NCI-H1436 treated with DMSO at 0.1 percent for 48 hours (cell line): ENCODE data around the gene ADAR.

ENCODE experiments used
- DNase-seq: peaks from one replicate; lab custom pipeline; 2025; lab: John Stamatoyannopoulos, UW

Gene ADAR

DNA sequence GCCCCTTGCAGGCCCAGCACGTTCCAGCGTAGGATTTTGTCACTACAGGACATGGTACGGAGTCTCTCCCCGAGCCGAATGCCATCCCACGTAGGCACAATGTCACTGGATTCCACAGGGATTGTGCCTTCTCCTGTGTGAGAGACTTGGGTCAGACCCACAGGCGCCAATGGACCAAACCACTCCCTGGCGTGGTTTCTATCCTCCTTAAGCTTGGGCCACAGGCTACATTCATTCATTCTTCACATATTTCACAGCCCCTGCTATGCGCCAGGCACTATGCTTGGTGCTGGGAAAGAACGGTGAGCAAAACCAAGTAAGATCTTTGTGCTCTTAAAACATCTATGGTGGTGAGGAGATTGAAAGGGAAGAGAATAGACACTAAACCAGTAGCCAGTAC, 21.8 kb downstream of the ADAR start:
- DNase-seq = no peak

DNA sequence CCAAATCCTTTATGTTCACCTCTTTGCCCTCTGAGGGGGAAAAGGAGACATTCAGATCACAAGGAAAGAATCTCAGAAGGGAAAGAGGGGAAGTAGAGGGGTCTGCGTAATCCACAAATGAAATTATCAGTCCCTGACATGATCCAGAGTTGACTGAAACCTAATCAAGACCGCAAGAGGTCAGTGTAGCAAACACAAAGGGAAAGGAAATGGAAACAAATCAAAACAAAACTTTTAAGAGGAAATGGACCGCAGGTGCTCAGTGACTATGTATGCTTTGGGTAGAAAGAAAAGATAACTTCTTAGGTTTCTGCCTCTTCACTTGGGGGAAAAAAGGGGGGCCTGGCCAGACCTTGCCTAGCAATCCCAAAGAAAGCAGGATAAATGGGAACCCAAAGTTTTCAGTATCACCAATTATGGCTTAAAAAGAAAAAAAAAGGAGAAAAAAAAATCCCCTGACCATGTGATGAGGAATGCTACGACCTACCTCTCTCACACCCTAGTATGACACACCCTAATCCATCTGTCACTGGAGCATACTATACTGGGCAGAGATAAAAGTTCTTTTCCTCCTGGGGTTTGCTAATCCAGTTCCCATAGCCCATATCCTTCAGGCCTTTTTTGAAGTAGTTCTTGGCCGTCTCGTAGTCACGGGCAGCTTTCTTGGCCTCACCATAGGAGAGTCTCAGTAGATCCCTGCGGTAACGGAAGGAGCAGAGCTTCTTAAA, 23.6 kb downstream of the ADAR start:
- no peak for DNase-seq

DNA sequence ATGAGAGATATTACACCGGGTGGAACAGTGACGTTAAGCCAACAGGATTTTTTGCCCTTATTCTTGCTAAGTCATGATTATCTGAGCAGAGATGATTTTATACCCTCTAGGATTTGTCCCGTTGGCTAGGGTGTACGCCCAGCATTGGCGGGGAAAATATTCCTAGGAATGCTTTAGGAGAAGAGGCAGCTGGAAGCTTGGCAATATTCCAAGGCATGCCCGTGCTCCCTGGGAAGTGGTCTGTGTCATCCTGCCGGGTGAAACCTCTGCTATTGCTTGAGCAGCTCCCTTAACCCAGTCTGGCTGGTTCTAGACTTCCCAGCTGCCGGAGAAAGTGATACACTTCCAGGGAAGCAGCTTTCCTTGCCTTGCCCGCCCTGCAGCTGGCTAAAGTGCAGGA, 24.2 kb downstream of the ADAR start:
- no peak for DNase-seq

DNA sequence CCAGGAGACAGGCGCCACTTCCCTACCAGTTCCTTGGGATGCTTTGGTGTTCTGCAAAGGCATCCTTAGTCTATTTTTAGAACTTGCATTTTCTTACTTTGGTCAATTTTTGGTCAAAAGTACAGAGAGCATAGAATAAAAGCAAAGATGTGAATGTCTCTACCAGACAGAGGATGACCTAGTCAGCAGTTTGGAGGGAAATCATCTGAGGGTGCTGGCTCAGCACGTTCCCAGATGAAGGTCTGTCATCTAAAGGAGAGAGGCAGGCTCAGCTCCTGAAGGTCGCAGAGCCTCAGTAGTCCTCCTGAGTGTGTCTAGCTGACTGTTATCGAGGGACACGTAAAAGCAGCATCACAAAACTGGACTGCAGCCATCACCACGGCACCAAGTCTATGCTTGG, 25.1 kb downstream of the ADAR start:
- no peak for DNase-seq

DNA sequence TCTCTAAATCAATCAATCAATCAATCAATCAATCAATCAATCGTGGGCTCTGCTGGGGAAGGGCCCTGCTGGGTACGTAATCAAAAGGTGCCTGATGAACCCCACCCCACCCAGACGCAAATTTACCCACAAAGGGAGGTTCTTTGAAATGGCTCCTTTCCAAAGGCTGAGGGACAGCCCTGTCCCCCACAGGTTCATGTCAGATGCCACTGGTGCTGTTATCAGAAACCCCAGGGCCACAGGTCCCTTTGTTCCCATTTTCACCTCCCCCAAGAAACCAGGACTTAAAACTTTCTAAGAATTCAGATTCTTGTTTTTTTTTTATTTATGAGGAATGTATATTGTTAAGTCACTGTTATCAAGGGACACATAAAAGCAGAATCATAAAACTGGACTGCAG, 26.2 kb downstream of the ADAR start:
- DNase-seq = no peak

DNA sequence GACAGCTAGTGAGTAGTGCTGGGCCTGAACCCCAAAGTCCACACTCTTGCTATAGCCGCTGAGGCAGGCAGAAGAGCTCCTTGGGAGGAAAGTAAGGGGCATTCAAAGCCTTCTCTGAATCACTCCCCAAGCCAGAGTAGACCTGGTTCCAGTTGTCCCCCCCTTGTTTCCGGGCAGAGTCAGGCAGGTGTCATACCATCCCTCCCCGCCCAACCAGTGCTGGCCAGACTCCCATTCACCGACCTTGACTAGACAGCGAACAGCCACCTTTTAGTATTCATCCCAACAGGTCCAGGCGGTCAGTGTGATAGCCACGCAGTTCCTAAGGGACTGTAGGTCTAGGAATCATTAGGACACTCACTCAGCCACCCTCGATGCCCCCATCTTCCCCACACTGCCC, 28.6 kb downstream of the ADAR start:
- no peak for DNase-seq

DNA sequence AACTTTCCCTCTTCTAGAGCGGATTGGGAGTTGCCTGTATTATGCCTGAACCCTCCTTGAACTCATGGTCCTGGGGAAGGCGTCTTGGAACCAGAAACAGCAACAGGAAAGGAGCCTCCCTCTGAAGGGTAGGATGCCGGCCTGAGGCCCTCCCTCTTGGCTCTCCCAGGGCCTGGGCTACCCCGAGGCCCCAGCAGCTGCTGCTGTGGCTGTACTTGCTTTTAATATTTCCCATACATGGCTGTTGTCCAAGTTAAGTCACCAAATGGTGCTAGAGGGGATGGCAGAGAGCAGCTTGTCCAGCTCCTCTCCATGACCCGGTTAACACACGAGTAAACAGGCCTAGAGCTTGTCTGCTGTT, 29.9 kb downstream of the ADAR start:
- DNase-seq = no peak

DNA sequence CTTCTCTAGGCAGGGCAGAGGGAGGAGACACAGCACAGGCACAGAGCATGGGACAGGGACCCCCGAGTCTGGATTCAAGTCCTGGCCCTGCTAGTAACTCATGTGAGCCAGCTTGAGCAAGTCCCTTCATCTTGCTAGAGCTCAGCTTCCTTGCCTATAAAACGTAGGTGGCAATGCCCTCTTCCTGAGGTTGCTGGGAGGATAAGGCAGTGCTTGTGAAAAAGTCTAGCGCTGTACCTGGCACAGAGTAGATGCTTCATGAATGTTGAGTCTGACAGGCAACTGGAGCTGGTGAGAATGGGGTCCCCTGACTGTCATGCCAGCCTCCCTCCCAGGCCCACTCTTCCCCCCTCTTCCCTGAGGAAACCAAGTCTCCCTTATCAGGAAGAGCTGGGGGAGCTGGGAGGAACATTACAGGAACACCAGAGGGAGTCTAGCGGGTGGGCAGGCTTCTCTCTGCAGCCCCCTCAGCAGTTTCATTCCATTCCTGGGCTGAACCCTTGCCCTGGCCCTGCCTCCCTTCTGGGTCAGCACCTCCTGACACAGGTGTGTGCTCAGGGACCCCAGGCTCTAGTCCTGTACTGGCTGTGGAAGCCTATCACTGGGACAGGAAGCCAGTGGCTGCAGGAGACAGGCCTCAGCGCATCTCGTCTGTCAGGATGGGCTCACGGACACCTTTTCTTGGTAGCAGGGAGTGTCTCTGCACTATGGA, 30.5 kb downstream of the ADAR start:
- DNase-seq = no peak

DNA sequence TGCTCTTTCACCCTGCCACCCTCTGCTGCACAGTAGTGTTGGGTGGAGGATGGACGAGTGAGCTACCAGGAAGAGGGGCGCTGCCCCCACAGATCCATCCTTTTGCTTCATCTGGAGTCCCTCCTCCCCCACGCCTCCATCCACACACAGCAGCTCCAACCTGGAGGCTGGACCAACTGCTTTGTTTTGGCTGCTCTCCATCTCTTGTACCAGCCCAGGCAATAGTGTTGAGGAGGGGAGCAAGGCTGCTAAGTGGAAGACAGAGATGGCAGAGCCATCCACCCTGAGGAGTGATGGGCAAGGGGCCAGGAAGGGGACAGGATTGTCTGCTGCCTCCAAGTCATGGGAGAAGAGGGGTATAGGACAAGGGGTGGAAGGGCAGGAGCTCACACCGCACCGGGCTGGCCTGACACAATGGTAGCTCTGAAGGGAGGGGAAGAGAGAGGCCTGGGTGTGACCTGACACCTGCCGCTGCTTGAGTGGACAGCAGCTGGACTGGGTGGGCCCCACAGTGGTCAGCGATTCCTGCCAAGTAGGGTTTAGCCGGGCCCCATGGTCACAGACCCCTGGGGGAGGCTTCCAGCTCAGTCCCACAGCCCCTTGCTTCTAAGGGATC, 31.9 kb downstream of the ADAR start:
- no peak for DNase-seq

DNA sequence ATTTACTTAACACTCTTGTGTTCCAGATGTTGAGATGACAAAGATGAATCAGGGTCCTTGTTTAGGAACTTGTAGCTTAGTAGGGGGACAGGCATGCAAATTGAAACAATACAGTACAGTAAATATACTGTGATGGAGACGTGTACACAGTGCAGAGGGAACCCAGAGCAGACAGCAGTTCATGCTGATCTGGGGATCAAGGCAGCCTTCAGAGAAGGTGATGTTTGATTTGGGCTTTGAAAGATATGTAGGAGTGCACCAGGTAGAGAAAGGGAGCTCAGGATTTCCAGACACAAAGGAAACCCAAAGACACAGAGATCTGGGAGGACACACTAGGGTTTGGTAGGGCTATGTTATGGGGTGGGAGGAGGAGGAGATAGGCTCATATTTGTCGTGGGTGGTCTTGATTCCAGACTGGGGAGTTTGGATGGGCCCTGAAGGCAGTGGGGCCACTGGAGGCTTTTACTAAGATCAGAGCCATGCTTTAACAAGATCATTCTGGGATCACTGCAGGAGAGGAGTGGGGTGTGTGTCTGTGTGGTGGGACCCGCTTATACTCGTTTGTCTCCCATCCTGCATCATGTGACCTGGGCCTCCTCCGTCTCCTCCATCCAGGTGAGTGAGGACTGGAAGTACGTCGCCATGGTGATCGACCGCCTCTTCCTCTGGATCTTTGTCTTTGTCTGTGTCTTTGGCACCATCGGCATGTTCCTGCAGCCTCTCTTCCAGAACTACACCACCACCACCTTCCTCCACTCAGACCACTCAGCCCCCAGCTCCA, 32.6 kb downstream of the ADAR start:
- DNase-seq = no peak

DNA sequence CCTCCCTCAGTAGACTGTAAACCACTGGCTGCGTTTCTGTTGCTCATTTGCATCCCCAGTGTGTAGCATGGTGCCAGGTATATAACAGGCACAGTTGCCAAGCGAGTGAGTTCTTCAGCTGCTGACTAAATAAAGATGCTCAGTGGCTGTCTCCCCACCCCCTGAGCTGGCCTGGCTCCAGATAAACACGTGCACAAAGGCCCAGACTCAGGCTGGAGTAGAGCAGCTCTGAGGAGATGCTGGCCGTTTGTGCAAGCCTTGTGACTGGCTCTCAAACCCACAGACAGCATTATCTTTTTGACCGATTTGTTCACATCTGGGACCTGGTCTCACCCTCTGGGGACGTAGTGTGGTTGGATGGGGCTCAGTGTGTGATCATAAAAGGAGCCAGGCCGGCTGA, 33.3 kb downstream of the ADAR start:
- no peak for DNase-seq

DNA sequence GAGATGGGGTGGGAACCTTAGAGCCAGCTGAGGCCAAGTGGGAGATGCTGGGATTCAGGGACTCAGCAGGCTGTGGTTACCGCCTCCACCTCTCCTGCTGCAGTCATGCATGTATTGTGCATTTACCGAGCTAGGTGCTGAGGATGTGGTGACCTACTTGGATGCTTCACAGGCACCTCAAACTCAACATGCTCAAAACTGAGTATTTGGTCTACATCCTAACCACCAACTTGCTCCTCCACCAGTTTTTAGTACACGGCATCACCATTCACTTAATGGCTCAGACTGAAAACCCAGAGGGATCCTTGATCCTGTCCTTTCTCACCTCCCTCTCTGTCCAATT, 34.8 kb downstream of the ADAR start:
- DNase-seq = no peak

DNA sequence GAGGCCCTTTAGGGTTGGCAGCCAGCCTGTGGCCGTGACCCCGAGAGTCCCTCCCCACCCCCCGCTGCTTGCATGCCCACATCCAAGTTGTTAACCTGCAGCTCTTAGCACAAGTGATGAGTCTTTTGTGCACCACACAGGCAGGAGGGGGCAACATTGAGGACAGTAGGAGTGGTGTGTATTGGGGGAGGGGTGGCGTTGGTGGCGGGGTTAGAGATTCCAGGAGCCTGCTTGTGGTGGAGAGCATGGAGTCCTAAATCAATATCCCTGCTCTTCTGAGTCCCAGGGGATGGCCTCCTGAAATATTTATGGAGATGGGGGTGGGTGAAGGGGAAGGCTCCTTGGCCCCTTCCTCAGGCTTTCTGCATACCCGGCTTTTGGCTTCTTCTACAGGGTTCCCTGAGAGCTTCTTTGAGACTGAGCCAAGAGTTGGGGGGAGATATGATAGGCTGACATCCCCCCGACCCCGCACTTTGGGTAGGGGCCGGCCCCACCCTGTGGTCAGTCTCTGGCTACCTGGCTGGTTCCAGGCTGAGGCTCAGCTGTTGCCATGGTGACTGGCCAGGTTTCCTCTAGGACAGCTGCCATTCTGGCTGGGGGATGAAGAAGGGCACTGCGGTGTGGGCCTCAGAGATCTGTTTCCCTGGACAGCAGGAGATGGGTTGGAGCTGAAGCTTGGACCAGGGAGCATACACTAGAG, 35.4 kb downstream of the ADAR start:
- no peak for DNase-seq

DNA sequence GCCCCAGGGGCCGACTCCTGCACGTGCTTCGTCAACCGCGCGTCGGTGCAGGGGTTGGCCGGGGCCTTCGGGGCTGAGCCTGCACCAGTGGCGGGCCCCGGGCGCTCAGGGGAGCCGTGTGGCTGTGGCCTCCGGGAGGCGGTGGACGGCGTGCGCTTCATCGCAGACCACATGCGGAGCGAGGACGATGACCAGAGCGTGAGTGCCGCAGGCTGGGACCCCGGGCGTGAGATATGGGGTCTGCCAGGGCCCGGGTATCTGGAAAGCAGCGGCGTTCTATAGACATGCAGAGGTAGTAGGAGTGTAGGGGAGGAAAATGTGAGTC, 36.1 kb downstream of the ADAR start:
- DNase-seq = no peak

DNA sequence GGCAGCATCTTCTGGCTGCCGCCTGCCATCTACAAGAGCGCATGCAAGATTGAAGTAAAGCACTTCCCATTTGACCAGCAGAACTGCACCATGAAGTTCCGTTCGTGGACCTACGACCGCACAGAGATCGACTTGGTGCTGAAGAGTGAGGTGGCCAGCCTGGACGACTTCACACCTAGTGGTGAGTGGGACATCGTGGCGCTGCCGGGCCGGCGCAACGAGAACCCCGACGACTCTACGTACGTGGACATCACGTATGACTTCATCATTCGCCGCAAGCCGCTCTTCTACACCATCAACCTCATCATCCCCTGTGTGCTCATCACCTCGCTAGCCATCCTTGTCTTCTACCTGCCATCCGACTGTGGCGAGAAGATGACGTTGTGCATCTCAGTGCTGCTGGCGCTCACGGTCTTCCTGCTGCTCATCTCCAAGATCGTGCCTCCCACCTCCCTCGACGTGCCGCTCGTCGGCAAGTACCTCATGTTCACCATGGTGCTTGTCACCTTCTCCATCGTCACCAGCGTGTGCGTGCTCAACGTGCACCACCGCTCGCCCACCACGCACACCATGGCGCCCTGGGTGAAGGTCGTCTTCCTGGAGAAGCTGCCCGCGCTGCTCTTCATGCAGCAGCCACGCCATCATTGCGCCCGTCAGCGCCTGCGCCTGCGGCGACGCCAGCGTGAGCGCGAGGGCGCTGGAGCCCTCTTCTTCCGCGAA, 36.6 kb downstream of the ADAR start:
- no peak for DNase-seq

DNA sequence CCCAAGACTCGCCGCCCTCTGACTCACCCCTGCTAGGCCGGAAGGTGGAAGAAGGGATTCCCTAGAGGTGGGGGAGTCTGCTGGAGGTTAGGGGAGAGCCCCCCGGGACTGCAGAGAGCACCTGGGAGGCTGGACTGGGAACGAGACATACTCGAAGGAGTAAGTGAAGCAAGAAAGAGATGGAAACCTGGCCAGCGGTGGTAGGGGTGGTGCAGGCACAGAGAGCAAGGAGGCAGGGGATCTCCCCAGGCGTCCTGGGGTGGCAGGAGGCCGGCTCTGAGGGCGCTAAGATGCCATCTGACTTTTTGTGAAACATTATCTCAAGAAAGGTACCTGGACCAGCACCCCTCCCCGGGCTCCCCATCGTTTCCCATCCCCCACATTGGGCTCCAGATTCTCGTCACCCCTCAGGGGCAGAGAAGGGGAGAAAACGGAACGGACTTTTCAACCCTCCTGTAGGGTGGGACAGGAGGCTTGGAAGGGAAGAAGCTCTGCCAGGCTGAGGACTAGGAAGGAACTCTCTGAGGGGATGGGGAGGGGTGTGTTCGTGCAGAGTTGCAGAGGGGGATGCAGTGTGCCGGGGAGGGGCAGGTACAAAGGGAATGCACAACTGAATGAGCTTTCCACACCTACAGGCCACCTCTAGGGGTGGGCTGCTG, 39.7 kb downstream of the ADAR start:
- DNase-seq = no peak

DNA sequence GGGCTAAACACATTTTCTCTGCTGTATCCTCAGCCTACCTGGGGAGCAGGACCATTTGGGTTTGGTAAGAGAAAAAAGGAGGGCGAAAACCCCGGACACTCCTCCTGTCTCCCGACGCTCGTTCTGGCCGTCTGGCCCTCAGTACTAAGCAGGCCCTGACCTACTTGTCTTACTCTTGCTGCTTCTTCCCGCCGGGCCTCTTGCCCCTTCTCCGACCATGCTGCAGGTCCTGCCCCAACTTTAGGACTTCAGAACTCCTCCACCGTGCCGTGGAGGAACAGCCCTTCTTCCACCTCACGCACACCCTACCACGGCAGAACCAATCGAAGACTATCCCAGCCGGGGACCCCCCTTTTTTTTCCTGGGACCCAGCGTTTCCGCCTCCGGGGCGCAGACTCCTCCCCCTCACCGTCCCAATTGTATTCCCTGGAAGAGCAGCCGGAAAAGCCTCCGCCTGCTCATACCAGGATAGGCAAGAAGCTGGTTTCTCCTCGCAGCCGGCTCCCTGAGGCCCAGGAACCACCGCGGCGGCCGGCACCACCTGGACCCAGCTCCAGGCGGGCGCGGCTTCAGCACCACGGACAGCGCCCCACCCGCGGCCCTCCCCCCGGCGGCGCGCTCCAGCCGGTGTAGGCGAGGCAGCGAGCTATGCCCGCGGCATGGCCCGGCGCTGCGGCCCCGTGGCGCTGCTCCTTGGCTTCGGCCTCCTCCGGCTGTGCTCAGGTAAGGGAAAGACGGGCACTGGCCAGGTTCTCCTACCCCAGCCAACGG, 40.4 kb downstream of the ADAR start, which contains the start of gene CHRNB2:
TSS of gene CHRNB2 (plus strand) at position 393 of the 771 bp plus-strand sequence. CDS start at position 660, 267 bp downstream.
- peak; percentile 7 for DNase-seq

DNA sequence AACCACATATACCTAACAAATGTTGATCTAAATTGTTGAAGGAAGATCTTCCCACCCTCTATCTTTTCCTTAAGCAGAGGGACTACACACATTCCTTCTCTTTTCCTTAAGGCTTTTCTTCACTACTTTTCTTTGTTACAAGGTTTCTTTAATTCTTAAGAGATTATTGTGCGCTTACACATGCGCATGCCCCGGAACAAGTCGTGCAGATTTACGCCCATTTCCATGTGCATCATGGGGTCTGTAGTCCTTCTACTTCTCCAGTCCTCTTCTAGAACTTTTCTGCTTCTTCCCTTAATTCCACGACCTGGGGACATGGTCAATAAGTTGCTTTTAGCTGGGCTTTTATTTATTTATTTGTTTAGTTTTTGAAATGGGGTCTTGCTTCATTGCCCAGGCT, 42.1 kb downstream of the ADAR start:
- DNase-seq = no peak

DNA sequence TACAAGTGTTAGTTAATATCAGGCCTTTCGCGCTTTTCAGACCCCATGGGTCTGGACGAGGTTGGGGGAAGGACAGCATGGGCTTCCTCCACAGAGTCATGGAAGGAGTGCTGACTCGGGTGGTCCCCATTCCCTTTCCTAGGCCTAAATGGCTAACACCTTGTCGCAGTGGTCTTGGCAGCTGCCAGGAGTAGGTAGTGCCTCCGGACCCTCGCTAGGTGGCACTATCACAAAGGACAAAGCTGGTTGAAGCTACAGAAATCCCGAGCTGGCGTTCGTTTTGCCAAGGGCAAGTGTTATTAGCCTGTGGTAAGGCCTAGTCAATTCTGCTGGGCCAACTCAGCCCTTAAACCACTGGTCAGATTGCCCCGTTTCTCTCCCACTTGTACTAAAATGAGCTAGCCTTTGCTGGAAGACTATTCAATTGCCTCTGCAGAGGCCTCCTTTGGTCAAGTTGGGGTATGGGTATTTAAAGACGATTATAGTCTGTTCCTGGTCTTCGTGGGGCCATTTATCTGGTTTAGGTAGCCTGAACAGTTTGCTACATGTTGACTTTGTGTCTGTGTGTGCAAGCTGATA, 48.4 kb downstream of the ADAR start:
- DNase-seq = peak; percentile 61
